Right renal pelvis (tissue), 4 donors: ENCODE data around the gene UBE2Q1. TPM values are rescaled to one million over a fixed set of nuclear protein-coding genes. Genes with fewer than 3 reads are reported as not detected.

Experiments
- DNase-seq, 4 donors: peaks; one replicate each; pipeline ENCODE4 v3.0.0-alpha.2; 2013; ENCODE audit warnings: low read depth in 4 of 4, low spot score in 3 of 4, missing footprints in 1 of 4
- polyA plus RNA-seq, 4 donors: library from polyadenylated mRNA; unstranded; fragments of 120-200 nt; gene quantifications; one replicate each; pipeline ENCODE4 v1.2.1, GENCODE V29; 2013; ENCODE audit not compliant: insufficient read length in 4 of 4

The UBE2Q1 gene
- polyA plus RNA-seq, 4 donors: 110 to 134 (median 121) TPM

DNA sequence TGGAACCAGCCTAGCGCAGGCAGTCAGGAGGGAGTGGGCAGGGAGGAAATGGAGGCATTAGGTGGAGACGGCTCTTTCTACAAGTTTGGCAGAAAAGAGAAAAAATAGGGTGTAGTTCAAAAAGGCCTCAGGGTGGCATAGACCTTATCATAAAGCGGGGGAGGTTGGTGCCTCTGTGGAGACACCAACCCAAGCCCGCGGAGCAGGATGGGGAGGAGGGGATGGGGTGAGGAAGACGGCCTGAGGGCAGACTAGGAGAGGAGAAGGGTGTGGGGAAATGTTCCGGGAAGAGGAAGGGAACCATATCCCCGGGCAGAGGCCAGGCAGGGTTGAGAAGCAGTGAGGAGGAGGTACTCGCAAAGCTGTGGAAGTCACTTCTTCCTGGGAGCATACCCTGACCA lies 38.9 kb downstream of the UBE2Q1 start:
- DNase-seq: no peak

DNA sequence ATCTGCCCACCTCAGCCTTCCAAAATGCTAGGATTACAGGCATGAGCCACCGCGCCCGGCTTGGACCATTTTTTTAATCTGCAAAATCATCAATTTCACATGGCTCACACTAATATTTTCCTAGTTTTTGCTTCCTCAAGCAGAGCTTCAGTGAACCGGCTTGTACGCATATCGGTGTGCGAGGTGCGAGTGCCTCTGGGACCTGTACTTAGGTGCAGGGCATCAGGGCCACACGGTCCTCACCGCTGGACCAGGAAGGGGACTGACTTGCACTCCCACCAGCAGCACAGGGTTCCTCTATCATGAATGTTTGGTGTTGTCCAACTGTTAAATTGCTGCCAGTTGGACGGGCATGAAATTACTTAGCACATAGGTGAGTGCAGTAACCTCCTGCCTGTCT lies 40.8 kb downstream of the UBE2Q1 start:
- DNase-seq: no peak

DNA sequence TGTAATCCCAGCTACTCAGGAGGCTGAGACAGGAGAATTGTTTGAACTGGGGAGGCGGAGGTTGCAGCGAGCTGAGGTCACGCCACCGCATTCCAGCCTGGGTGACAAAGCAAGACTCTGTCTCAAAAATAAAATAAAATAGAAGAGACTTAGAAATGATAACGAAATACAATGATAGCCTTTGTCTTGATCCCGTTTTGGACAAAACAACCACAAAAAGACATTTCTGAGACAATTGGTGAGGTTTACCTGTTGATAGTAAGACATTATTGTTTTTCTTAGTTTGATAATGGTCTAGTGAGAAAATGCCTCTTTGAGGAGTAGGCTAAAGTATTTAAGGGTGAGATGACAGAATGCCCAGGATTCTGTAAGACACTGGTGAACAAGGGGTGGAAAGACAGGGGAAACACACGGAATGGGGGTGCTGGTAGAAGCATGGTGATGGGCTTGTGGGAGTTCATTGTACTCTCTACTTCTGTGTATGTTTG lies 44.4 kb downstream of the UBE2Q1 start:
- no peak for DNase-seq

DNA sequence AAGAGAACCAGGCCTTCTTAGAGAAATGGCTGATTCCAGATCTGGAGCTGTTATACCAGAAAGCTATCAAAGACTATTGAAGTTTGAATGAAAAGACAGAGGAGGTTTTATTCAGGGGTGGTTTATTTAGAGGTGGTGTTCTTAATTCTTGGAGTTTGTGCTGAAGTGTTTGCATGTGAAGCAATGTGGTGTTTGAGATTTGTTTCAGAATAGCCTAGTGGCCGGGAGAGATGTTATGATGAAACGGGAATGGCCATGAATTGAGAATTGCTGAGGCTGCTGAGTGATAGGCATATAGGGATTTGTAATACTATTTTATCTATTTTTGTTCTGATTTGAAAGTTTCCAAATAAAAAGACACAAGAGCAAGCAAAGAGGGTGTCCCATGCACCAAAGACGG lies 45.7 kb downstream of the UBE2Q1 start:
- DNase-seq: no peak

DNA sequence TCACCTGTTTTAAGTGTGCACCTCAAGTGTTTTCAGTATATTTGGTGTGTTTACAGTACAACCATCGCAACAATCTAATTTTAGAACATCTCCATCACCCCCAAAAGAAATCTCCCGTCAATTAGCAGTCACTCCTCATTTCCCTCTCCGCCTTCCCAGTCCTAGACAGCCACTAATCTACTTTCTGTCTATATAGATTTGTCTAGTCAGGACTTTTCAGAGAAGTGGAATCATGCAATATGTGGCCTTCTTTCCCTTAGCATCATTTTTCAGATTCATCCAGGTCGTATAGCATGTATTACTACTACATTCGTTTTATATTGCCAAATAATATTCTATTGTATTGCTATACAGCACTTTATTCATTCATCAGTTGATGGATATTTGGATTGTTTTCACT lies 54.6 kb downstream of the UBE2Q1 start:
- no peak for DNase-seq

- DNase-seq: no peak
Observed at GRCh38 chr1:154502744-154503115, 55.7 kb downstream of the UBE2Q1 start.

DNA sequence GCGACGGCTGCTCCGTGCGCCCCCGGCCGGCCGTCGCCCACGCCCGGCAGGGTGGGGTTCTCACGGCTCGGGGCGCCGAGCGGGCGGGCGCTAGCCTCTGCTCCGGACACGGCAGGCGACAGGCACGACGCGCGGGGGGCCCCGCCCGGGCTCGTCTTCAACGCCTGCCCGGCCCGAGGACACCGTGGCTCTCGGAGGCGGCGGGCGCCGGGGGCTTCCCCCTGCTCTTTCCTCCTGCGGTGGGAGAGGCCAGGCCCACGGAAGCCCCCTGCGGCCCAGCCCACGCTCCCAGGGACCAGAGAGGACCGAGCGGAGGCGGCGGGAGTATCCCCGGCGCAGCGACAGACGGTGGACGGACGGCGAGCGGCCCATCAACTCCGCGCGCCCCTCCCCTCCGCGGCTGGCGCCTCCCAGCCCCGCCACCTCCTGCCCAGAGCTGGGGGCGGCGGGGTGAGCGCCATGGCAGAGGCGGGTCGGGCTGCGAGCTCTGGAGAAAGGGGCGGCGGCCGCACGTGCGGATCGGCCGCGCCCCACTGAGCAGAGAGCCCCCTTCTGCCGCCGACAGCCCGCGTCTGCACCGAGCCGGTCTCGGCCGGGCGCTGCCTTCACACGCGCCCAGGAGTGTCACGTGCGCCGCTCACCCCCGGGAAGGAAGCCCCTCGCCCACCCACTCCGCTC lies 56.3 kb downstream of the UBE2Q1 start, which contains the start of the genes SHE and TDRD10:
Gene SHE, minus strand, starts transcription at position 347 of the 678 bp plus-strand sequence. CDS start 386 bp downstream, outside the sequence.
Gene TDRD10, plus strand, starts transcription at position 154 of the 678 bp plus-strand sequence. CDS start 4,685 bp downstream, outside the sequence.
- no peak for DNase-seq

DNA sequence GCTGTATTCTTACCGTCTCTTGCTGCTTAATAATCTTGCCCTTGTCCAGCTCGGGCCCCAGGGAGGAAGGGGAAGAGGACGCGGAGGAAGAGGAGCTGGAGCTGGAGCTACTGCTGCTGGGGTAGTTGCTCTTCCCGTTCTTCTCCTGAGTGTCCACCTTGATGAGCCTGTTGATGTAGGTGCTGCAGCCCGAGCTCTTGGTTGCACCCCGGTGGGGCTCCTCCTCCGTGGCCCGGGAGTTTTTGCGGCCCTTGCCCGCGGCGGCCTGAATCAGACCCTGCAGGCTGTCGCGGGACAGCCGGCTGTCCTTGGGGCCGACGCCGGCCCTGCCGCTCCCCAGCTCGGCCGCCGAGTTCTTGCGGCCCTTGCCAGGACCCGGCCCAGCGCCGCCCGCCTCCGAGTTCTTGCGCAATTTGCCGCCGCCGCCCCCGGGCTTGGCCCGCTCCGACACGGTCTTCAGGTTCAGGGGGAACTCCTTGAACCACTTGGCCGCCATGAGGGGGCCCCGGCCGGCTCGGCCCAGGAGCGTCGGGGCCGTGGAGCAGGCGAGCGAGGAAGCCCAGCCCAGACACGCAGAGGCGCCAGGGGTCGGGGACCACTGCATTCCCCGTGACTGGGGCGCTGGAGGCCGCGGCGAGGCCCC lies 56.9 kb downstream of the UBE2Q1 start:
- DNase-seq: no peak

GRCh38 chr1:154500533-154500932 lies 57.9 kb downstream of the UBE2Q1 start:
- no peak for DNase-seq

DNA sequence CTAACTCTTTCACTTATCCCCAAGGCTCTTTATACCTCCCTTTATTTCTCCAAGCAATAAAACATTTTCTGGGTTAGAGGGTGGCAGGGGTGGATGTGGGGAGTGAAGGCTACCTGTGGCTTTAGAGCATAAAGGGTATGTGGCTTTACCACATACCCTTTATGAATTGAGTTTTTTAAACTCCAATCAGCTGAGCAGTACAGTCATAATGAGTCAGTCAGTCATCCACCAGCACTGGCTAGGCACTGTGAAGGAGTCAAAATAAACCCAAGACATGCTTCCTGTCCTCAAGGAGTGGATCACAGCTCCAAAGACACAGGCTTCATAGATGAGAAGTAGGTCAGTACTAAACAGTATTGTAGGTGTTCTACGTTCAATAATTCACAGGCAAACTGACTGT lies 59.0 kb downstream of the UBE2Q1 start:
- no peak for DNase-seq

Other genes starting within 250 kb of the UBE2Q1 start
- under 1 TPM in 2 of 4 donors, not detected in 2; 0.10 to 0.37 TPM for gene AQP10, start 237.6 kb downstream of the UBE2Q1 start, polyA plus RNA-seq
- gene ATP8B2, start 233.1 kb downstream of the UBE2Q1 start, polyA plus RNA-seq: 10 to 100 TPM; 25.9 to 28.0 (median 26.5) TPM
- gene IL6R, start 153.3 kb downstream of the UBE2Q1 start, polyA plus RNA-seq: 1 to 10 TPM; 6.5 to 8.1 (median 6.7) TPM
- gene TDRD10, start 56.4 kb downstream of the UBE2Q1 start, polyA plus RNA-seq: 1 to 10 TPM in 3 of 4 donors, under 1 TPM in 1; 0.83 to 1.5 (median 1.2) TPM
- gene SHE, start 56.2 kb downstream of the UBE2Q1 start, polyA plus RNA-seq: 10 to 100 TPM; 10.7 to 13.1 (median 11.0) TPM
- under 1 TPM; 0.41 to 0.60 (median 0.49) TPM for gene CHRNB2, start 9.1 kb upstream of the UBE2Q1 start, polyA plus RNA-seq
- 100 to 1,000 TPM; 132 to 151 (median 147) TPM for gene ADAR, start 49.5 kb upstream of the UBE2Q1 start, polyA plus RNA-seq